HG03064 (cell line): Measurements from ENCODE around the gene NRG3.

Source experiments
- ATAC-seq: cut with Tn5 transposase; IDR thresholded peaks from one replicate; pipeline ENCODE4 v1.9.1; 2021; ENCODE audit warnings: low read depth; ENCODE audit not compliant: unreplicated experiment

NRG3 gene

DNA sequence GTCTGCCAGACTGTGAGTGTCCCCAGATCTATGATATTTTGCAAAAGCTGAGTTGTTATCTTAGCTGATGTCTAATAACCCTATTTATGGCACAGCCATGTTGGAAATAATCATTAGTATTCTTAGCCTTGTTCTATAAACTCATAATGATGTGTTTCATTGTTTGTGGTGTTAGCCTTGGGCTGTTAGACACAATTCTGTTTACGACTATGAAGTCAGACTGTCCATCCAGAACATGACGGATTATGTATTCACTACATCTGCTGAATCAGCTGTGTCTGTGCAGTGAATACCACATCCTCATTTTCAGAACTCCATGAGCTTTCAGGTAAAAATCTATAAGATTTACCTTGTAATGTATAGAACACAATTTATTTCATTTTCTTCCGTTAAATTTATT, 577.1 kb downstream of the NRG3 start:
- ATAC-seq = no peak

DNA sequence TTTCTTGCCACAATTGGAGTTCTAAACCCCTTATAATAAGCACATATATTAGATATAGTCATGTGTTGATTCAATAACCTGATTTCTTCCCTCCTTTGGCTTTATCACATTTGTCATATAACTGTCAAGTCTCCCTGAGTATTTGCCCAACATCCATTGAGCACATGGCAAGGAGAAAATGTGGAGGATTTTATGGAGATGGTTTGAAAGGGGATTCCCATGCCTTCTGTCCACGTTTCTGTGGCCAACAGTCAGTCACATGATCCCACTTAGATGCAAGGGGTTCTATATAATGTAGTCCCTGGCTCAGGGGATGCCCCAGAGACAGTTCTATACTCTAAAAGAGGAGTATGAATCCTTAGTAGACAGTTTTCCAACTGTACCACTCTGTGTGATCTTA, 577.7 kb downstream of the NRG3 start:
- ATAC-seq = no peak

- no peak for ATAC-seq
Measured at GRCh38 chr10:82453678-82454293, 578.8 kb downstream of the NRG3 start.

DNA sequence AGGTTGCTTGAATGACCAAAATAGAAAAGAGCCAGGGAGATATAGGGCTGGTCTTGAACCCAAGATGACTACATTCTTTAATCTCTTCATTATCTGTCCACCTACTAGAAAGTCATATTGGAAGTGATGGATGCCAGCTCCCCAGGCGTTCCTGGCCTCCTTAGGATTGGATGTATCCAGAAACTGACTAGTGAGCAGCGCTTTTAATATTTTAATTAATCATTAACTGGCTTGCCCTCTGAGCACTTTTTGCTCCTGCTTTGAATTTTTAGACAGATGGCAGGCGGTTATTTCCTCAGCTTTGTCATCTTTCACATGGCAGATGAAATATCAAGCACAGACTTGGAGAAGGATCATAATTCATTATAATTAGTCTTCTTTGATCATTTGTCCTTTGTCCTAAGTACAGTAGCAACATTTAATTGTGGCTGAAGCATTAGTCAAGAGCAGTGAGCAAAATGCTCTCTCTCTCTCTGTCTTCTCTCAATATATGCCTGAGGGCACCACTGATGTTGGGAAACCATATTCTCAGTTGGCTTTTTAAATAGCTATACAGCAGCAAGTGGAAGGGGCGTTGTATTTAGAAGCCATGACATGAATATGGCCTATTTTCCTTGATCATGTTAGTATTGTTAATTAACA, 588.0 kb downstream of the NRG3 start:
- ATAC-seq = no peak

DNA sequence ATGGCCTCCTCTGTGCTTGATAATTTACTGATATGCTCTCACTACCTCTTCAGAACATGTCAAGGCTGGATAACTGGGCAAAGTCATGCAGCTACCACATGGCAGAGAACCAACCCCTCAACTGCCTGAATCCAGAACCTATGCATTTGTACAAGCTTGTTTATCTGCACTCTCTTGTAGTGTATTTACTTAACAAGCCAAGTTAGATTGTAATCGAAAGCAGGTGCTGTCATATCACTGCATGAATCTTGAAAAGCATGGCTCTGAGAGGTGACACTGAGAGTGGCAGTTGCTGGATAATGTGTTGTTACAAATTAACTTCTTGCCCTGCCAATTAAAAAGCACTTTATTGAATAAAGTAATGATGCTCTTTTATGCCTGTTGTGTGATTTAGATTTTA, 588.6 kb downstream of the NRG3 start:
- no peak for ATAC-seq

DNA sequence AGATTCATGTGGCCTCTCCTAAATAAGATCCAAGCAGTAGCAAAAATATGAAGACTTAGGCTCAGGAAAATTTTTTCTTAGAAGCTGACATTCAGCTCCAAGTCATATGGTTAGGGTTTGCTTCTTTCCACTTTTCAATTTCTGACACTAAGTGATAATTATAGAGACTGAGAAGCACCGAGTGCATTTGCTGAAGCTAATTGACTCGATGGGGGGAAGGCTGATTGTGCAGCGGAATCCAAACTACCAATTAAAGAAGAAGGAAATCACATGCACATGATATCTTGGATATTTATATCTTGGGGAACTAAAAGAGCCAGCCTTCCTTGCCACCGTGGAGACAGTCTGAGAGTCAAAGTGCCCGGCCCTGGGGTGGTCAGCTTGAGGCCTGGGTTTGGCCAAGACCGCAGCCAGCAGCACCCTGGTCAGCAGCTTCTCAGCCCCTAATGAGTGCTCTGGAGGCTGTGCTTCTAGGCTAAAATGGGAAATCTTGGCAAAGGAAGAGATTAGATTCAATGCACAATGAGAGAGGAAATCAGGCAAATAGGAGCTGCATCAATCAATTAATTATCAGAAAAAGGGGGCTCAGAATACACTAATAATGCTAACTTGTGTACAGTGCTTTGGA, 589.3 kb downstream of the NRG3 start:
- no peak for ATAC-seq

GRCh38 chr10:82464966-82465365, 590.0 kb downstream of the NRG3 start:
- no peak for ATAC-seq

GRCh38 chr10:82468453-82468852, 593.5 kb downstream of the NRG3 start:
- ATAC-seq = no peak

DNA sequence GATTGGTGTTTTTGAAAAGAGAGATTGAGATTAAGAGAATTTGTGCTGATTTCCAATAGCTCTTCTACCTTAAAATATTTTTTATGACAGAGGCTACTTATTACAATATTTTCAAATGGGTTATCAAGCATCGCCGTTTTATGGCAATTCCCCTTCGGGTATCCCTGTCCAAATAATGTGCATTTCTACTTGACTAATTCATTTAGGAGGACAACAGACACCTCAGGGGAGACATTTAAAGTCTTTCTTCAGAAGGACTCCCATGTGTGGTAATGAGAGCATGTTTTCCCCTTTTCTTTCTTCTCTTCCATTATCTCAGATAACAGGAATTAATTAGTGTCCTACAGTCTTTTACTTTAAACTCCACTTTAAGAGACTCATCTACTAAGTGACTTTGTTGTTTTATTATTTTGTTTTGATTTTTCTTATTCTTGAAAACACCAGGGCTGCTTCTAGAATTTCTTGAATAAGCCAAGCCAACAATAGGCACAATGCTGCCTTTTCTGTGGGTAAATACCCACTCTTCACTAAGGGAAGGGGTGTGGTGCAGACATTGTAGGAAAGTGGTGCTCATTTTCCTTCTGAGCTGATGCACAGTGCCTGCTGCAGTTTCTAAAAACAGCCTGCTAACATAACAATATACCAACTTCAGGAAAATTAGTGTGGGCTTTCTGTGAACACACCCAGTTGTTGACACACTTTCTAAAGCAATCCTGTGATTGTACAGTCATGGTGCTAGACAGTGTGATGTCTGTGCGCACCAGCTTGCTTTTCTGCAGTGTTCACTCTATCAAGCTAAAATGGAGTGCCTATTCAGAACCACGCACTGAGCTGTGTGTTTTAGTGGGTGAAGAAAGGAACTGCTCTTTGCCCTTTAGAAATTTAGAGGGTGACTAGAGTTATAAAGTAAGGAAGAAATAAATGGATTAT, 597.7 kb downstream of the NRG3 start:
- ATAC-seq = no peak

- no peak for ATAC-seq
Measured at GRCh38 chr10:82477776-82478175, 602.8 kb downstream of the NRG3 start.

GRCh38 chr10:82492647-82493046, 617.7 kb downstream of the NRG3 start:
- ATAC-seq = no peak

DNA sequence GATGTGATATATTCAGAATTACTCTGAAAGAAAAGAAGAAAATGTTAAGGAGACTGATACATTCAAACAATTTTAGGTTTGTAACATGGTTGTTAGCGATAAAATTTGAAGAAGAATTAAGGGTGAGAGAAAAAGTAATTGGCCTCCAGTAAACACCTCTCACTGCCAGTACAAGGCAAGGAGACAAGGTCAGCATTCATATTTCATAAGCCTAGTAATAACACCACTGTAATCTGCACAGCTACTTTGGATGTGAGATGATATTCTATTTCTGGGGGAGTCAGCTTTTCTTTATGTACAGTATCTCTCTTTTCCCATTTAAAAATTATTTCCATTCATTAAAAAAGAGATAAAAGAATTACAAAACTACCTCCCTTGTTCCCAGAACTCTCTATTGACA, 621.1 kb downstream of the NRG3 start:
- no peak for ATAC-seq

GRCh38 chr10:82497439-82497838, 622.4 kb downstream of the NRG3 start:
- ATAC-seq = no peak

- ATAC-seq = no peak
Measured at GRCh38 chr10:82498976-82499375, 624.0 kb downstream of the NRG3 start.

- ATAC-seq = no peak
Measured at GRCh38 chr10:82505009-82505408, 630.0 kb downstream of the NRG3 start.

GRCh38 chr10:82506680-82507376, 631.8 kb downstream of the NRG3 start:
- no peak for ATAC-seq

- no peak for ATAC-seq
Measured at GRCh38 chr10:82515256-82515655, 640.3 kb downstream of the NRG3 start.

DNA sequence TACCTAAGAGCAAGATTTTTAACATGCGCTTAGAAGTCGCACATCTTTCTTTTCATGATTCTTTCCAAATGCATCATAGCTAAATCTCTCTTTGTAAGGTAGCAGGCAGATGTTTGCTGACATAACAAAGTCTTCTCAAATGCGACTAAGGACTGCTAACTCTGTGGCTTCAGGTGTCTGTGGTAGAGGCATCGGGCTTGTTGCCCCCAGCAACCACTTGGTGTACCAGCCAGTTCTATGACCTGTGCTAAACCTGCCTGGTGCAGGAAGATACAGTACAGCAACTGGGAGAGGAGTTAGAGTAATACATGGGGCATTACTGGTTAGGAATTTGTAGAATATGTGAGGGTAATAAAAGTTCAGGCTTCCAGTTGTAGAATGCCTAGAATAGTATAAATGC, 654.1 kb downstream of the NRG3 start:
- ATAC-seq = no peak

GRCh38 chr10:82535457-82535856, 660.5 kb downstream of the NRG3 start:
- ATAC-seq = no peak

DNA sequence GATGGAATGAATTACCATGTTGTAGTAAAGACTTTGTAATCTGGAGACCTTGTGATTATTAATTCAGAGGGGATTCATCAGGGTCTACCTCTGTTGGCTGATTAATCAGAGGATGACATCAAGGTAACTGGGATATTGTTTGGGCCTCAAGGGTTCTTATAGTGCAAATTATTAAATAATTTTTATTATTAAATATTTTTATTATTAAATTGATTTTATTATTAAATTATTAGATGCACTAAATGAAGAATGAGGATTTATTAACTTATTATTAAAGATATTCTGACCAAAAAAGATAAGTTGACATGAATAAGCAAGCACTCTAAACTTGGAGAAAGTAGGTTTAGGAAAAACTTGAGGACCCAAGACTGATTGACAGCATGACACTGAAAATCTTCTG, 661.7 kb downstream of the NRG3 start:
- no peak for ATAC-seq

DNA sequence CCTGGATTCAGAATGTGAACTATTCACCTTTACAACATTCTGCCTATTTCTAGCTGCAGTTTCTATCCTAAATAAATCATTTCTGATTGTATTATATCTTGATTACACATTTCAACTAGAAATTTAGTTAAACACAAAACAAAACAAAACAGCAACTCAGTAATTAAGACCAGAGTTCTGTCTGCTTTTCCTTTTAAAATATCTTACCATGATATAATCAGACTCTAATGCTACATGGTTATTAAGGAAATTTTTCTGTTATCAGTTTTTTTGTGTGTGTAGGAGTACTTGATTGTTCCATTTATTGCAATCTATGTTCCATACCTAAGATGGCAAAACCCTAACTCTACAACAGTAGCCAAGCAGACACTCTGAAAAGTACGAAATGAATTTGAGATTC, 663.3 kb downstream of the NRG3 start:
- ATAC-seq = no peak
